ENCODE data around the gene ME3. TPM values are rescaled to one million over a fixed set of nuclear protein-coding genes. Genes with fewer than 3 reads are reported as not detected.
A peak's percentile ranks its signal among the peaks of the same experiment; 100 is the strongest.

ME3 gene
- total RNA-seq, 6 experiments from 2014 or later, result 1.9 to 8.5 (median 4.6) TPM

- 71% methylated on average over 3 of the region's 3 CpGs for WGBS (ENCODE audit: insufficient coverage, low coverage, low lambda C conversion rate, missing lambda C conversion rate)
- ATAC-seq, result no peak
- Histone ChIP-seq H3K27me3 (no peaks in the 10 kb centered on the region), H3K4me1 (peaks cover 0 to 25% (median 11%) of the 10 kb centered on the region in 4 donors), H3K4me3 (no peak overlapping the region), H3K36me3 (no peaks in the 10 kb centered on the region), H3K9me3 (no peaks in the 10 kb centered on the region), H3K27ac (no peak overlapping the region)
- TF ChIP-seq POLR2A (IDR thresholded peaks at IDR 0.05), result no peak
- no peak for TF ChIP-seq CTCF (IDR thresholded peaks at IDR 0.05)
- no peak for DNase-seq
- intact Hi-C loops (cut with DNase I), result no loop called here
Measured at GRCh38 chr11:86510674-86511073, 161.7 kb downstream of the ME3 start.

GRCh38 chr11:86510097-86510496, 162.3 kb downstream of the ME3 start:
- H3K27ac ChIP-seq, result peak overlapping the region; percentile 77 to 92 (median 84)
- no peak overlapping the region for H3K4me3 ChIP-seq
- 93% methylated on average over 2 of the region's 2 CpGs for WGBS (ENCODE audit: insufficient coverage, low coverage, low lambda C conversion rate, missing lambda C conversion rate)
- peaks cover 0 to 25% (median 11%) of the 10 kb centered on the region in 4 donors for H3K4me1 ChIP-seq
- H3K36me3 ChIP-seq, result no peaks in the 10 kb centered on the region
- H3K9me3 ChIP-seq, result no peaks in the 10 kb centered on the region
- TF ChIP-seq POLR2A (IDR thresholded peaks at IDR 0.05) (no peak), CTCF (IDR thresholded peaks at IDR 0.05) (no peak)
- no peak for DNase-seq
- ATAC-seq, result no peak
- no peaks in the 10 kb centered on the region for H3K27me3 ChIP-seq
- intact Hi-C loops (cut with DNase I), result no loop called here

- H3K27ac ChIP-seq, result peak overlapping the region; percentile 77 to 92 (median 84)
- intact Hi-C loops (cut with DNase I), result no loop called here
- no peaks in the 10 kb centered on the region for H3K9me3 ChIP-seq
- TF ChIP-seq CTCF (IDR thresholded peaks at IDR 0.05) (no peak), POLR2A (IDR thresholded peaks at IDR 0.05) (no peak)
- H3K4me3 ChIP-seq, result no peak overlapping the region
- DNase-seq (no peak), ATAC-seq (peak; percentile 47 to 72 (median 62))
- 0% methylated on average over 2 of the region's 2 CpGs for WGBS (ENCODE audit: insufficient coverage, low coverage, low lambda C conversion rate, missing lambda C conversion rate)
- H3K27me3 ChIP-seq, result no peaks in the 10 kb centered on the region
- no peaks in the 10 kb centered on the region for H3K36me3 ChIP-seq
- peaks cover 0 to 25% (median 11%) of the 10 kb centered on the region in 4 donors for H3K4me1 ChIP-seq
Measured at GRCh38 chr11:86509588-86509974, 162.8 kb downstream of the ME3 start.

GRCh38 chr11:86508604-86509587, 163.5 kb downstream of the ME3 start:
- H3K4me1 ChIP-seq, result peaks cover 0 to 25% (median 11%) of the 10 kb centered on the region in 4 donors
- H3K4me3 ChIP-seq, result no peak overlapping the region
- no peaks in the 10 kb centered on the region for H3K9me3 ChIP-seq
- no peaks in the 10 kb centered on the region for H3K27me3 ChIP-seq
- peak overlapping the region; percentile 77 to 92 (median 84) for H3K27ac ChIP-seq
- no peaks in the 10 kb centered on the region for H3K36me3 ChIP-seq
- WGBS (ENCODE audit: insufficient coverage, low coverage, low lambda C conversion rate, missing lambda C conversion rate), result 46% methylated on average over 6 of the region's 6 CpGs
- DNase-seq (peak in 1 of 3 donors; percentile 52), ATAC-seq (peak; percentile 86 to 94 (median 89))
- no peak for TF ChIP-seq CTCF (IDR thresholded peaks at IDR 0.05)
- peak; percentile 23 for TF ChIP-seq POLR2A (IDR thresholded peaks at IDR 0.05)
- intact Hi-C loops (cut with DNase I), result no loop called here

Data from right lobe of liver (tissue), 6 donors.